H1 (cell line): ENCODE data around the gene CNNM1. TPM values are rescaled to one million over a fixed set of nuclear protein-coding genes. Genes with fewer than 3 reads are reported as not detected.

ENCODE experiments used
- CTCF ChIA-PET: fragments of 300-600 bp; sonication (Branson Sonifier 250); formaldehyde crosslinking; loops from one replicate; lab custom pipeline; 2021; ENCODE audit not compliant: partially characterized antibody; lab: Charles Lee
- POLR2A ChIA-PET: fragments of 300-600 bp; sonication (Branson Sonifier 250); formaldehyde crosslinking; loops from one replicate; lab custom pipeline; 2021; ENCODE audit warnings: inconsistent platforms; ENCODE audit not compliant: partially characterized antibody; lab: Charles Lee
- DNase-seq, 2 experiments: peaks; one replicate each; pipeline versions ENCODE4 v3.0.0 to v3.0.0-alpha.2; 2010 to 2022; ENCODE audit warnings: low spot score in 2 of 2, low read depth in 1 of 2, mixed read lengths in 1 of 2
- FAIRE-seq: peaks from 2 replicates; lab custom pipeline; 2011; peaks lifted over from hg19 to GRCh38; lab: Jason Lieb, UNC
- H2AFZ ChIP-seq: 2 replicates; pipeline ENCODE4 v1.8.1; 2012; ENCODE audit warnings: low read length, inconsistent platforms
- H2AK5ac ChIP-seq: 2 replicates; pipeline ENCODE4 v1.6.1; 2013; ENCODE audit warnings: low read depth, low read length
- H2BK120ac ChIP-seq: replicated peaks from 2 replicates; pipeline ENCODE3; 2013; ENCODE audit warnings: low read depth, low read length, inconsistent platforms
- H2BK12ac ChIP-seq: 2 replicates; pipeline ENCODE4 v1.6.1; 2013; ENCODE audit warnings: low read depth, low read length
- H2BK15ac ChIP-seq: 2 replicates; pipeline ENCODE4 v1.6.1; 2013; ENCODE audit warnings: low read length
- H2BK20ac ChIP-seq: 2 replicates; pipeline ENCODE4 v1.6.1; 2013; ENCODE audit warnings: low read length
- H2BK5ac ChIP-seq: 2 replicates; pipeline ENCODE4 v1.6.1; 2013; ENCODE audit warnings: low read depth, low read length
- H3K14ac ChIP-seq: 2 replicates; pipeline ENCODE4 v1.6.1; 2013; ENCODE audit warnings: inconsistent platforms; ENCODE audit not compliant: insufficient read length
- H3K18ac ChIP-seq: 2 replicates; pipeline ENCODE4 v1.6.1; 2013; ENCODE audit warnings: low read length; ENCODE audit errors: extremely low read depth
- H3K23ac ChIP-seq: 2 replicates; pipeline ENCODE4 v1.6.1; 2013; ENCODE audit warnings: inconsistent platforms; ENCODE audit not compliant: insufficient read length
- H3K23me2 ChIP-seq: 2 replicates; pipeline ENCODE4 v1.6.1; 2013; ENCODE audit warnings: low read depth, low read length
- H3K27ac ChIP-seq: 2 replicates; pipeline ENCODE4 v1.6.1; 2011; ENCODE audit warnings: low read depth, low read length, inconsistent platforms
- H3K27me3 ChIP-seq, 4 experiments: replicated peaks in 1 of 4; 1 replicate in 1 of 4; 2 replicates in 3 of 4; pipeline versions ENCODE4 v1.6.1 to v1.8.1; 2011 to 2013; ENCODE audit warnings: low read length in 3 of 4, mild to moderate bottlenecking in 3 of 4, inconsistent platforms in 2 of 4, mixed read lengths in 2 of 4, moderate library complexity in 1 of 4; ENCODE audit not compliant: control insufficient read depth in 3 of 4, insufficient read depth in 3 of 4; ENCODE audit errors: extremely low read depth in 1 of 4
- H3K36me3 ChIP-seq, 4 experiments: 2 replicates each; pipeline versions ENCODE4 v1.6.1 to v1.8.1; 2011 to 2013; ENCODE audit warnings: mild to moderate bottlenecking in 4 of 4, low read length in 3 of 4, moderate library complexity in 2 of 4, control low read depth in 1 of 4, inconsistent platforms in 1 of 4; ENCODE audit not compliant: insufficient read depth in 4 of 4, control insufficient read depth in 2 of 4
- H3K4ac ChIP-seq: replicated peaks from 2 replicates; pipeline ENCODE3; 2013; ENCODE audit warnings: low read length, low read depth, mixed read lengths, inconsistent platforms; ENCODE audit not compliant: insufficient read length
- H3K4me1 ChIP-seq, 4 experiments: replicated peaks in 1 of 4; 1 replicate in 1 of 4; 2 replicates in 3 of 4; pipeline versions ENCODE4 v1.6.1 to v1.8.1; 2011 to 2013; ENCODE audit warnings: low read length in 3 of 4, inconsistent platforms in 2 of 4, mixed read lengths in 1 of 4; ENCODE audit not compliant: insufficient read depth in 4 of 4, control insufficient read depth in 3 of 4
- H3K4me2 ChIP-seq, 2 experiments: 2 replicates each; pipeline versions ENCODE4 v1.6.1 to v1.8.1; 2011 to 2013; ENCODE audit warnings: low read depth in 2 of 2, low read length in 2 of 2, control low read depth in 1 of 2, inconsistent platforms in 1 of 2, mild to moderate bottlenecking in 1 of 2; ENCODE audit not compliant: insufficient read depth in 1 of 2
- H3K4me3 ChIP-seq, 4 experiments: fragments of 200-600, 300-600 bp in 1 of 4; sonication (generic), shearing (Covaris generic), sonication (Bioruptor Twin) in 1 of 4; 2 replicates each; pipeline versions ENCODE4 v1.5.1 to v1.8.1; 2011 to 2016; ENCODE audit warnings: low read length in 4 of 4, low read depth in 3 of 4, control low read depth in 2 of 4, inconsistent platforms in 2 of 4, mild to moderate bottlenecking in 2 of 4, mixed read lengths in 1 of 4, moderate library complexity in 1 of 4; ENCODE audit not compliant: insufficient read depth in 2 of 4; ENCODE audit errors: extremely low read depth in 1 of 4
- H3K56ac ChIP-seq: replicated peaks from 2 replicates; pipeline ENCODE3; 2013; ENCODE audit warnings: low read depth, mild to moderate bottlenecking, mixed read lengths, low read length, inconsistent platforms; ENCODE audit not compliant: insufficient read length
- H3K79me1 ChIP-seq: 2 replicates; pipeline ENCODE4 v1.6.1; 2013; ENCODE audit warnings: low read depth, low read length, control low read depth
- H3K79me2 ChIP-seq, 2 experiments: 2 replicates each; pipeline versions ENCODE4 v1.6.1 to v1.8.1; 2012 to 2013; ENCODE audit warnings: low read length in 2 of 2, mild to moderate bottlenecking in 2 of 2, inconsistent platforms in 1 of 2; ENCODE audit not compliant: insufficient read depth in 2 of 2, control insufficient read depth in 1 of 2
- H3K9ac ChIP-seq, 4 experiments: replicated peaks in 1 of 4; 1 replicate in 1 of 4; 2 replicates in 3 of 4; pipeline versions ENCODE4 v1.6.1 to v1.8.1; 2011 to 2013; ENCODE audit warnings: low read depth in 3 of 4, low read length in 3 of 4, control low read depth in 2 of 4, mild to moderate bottlenecking in 2 of 4, moderate library complexity in 2 of 4, inconsistent platforms in 1 of 4; ENCODE audit errors: extremely low read depth in 1 of 4
- H3K9me3 ChIP-seq, 2 experiments: 2 replicates each; pipeline versions ENCODE4 v1.6.1 to v1.8.1; 2012 to 2013; ENCODE audit warnings: mild to moderate bottlenecking in 2 of 2, moderate library complexity in 2 of 2, control low read depth in 1 of 2, inconsistent platforms in 1 of 2, low read depth in 1 of 2, low read length in 1 of 2, mixed read lengths in 1 of 2; ENCODE audit not compliant: insufficient read depth in 2 of 2
- H4K20me1 ChIP-seq, 2 experiments: replicated peaks in 1 of 2; 2 replicates each; pipeline versions ENCODE3 to v1.8.1; 2011 to 2013; ENCODE audit warnings: inconsistent platforms in 2 of 2, low read length in 2 of 2, mild to moderate bottlenecking in 1 of 2; ENCODE audit not compliant: insufficient read depth in 2 of 2, control insufficient read depth in 1 of 2
- H4K5ac ChIP-seq: 2 replicates; pipeline ENCODE4 v1.6.1; 2013; ENCODE audit warnings: low read length, low read depth, mixed read lengths, inconsistent platforms; ENCODE audit not compliant: insufficient read length
- H4K8ac ChIP-seq: 2 replicates; pipeline ENCODE4 v1.8.0; 2013; ENCODE audit warnings: mild to moderate bottlenecking, moderate library complexity, low read length, inconsistent platforms; ENCODE audit not compliant: insufficient read depth; ENCODE audit errors: extremely low read depth
- H4K91ac ChIP-seq: replicated peaks from 2 replicates; pipeline ENCODE3; 2013; ENCODE audit warnings: low read length, mixed read lengths, inconsistent platforms; ENCODE audit not compliant: insufficient read length
- BCL11A ChIP-seq, 2 experiments: IDR thresholded peaks; one replicate each; pipeline ENCODE4 v1.6.1; 2011; ENCODE audit warnings: low read depth in 2 of 2, low read length in 2 of 2, mild to moderate bottlenecking in 2 of 2
- CEBPB ChIP-seq: IDR thresholded peaks from 2 replicates; pipeline ENCODE4 v1.6.1; 2012; ENCODE audit warnings: low read depth, low read length
- EP300 ChIP-seq, 2 experiments: IDR thresholded peaks; 1 replicate in 1 of 2; 2 replicates in 1 of 2; pipeline ENCODE4 v1.6.1; 2011 to 2012; ENCODE audit warnings: low read depth in 2 of 2, low read length in 2 of 2, mild to moderate bottlenecking in 2 of 2, borderline replicate concordance in 1 of 2, inconsistent platforms in 1 of 2, moderate library complexity in 1 of 2
- EZH2 ChIP-seq: fragments of 200-600 bp; sonication (generic); IDR thresholded peaks from 2 replicates; pipeline ENCODE4 v1.7.1; 2012; ENCODE audit warnings: low read depth, mild to moderate bottlenecking, moderate library complexity, low read length, inconsistent platforms; ENCODE audit not compliant: severe bottlenecking
- JUND ChIP-seq: IDR thresholded peaks from 2 replicates; pipeline ENCODE4 v1.6.1; 2011; ENCODE audit warnings: mild to moderate bottlenecking, improper control_type of control experiment, low read length
- KDM4A ChIP-seq: IDR thresholded peaks from one replicate; pipeline ENCODE4 v1.7.1; 2012; ENCODE audit warnings: low read depth, mild to moderate bottlenecking, moderate library complexity, low read length, inconsistent platforms; ENCODE audit not compliant: severe bottlenecking
- SRF ChIP-seq: IDR thresholded peaks from 2 replicates; pipeline ENCODE4 v1.6.1; 2011; ENCODE audit warnings: mild to moderate bottlenecking, low read depth, low read length, moderate library complexity
- TEAD4 ChIP-seq: IDR thresholded peaks from 2 replicates; pipeline ENCODE4 v1.6.1; 2012; ENCODE audit warnings: low read depth, low read length, inconsistent platforms, mixed read lengths
- WGBS, 2 experiments: shearing (Covaris generic) in 1 of 2; methylation state at CpG; one replicate each; pipeline versions ENCODE4 v1.1.6 to v1.1.7; 2013 to 2015; ENCODE audit warnings: low lambda C conversion rate in 2 of 2, mixed read lengths in 2 of 2, inconsistent platforms in 1 of 2, low coverage in 1 of 2, missing lambda C conversion rate in 1 of 2; ENCODE audit not compliant: insufficient replicate concordance in 2 of 2, insufficient coverage in 1 of 2, insufficient read length in 1 of 2; ENCODE audit errors: extremely low coverage in 1 of 2, missing lambda C conversion rate in 1 of 2; 5-methylcytosine and 5-hydroxymethylcytosine counted together
- polyA plus RNA-seq, 7 experiments: library from polyadenylated mRNA; depleted of rRNA in 3 of 7; stranded (reverse) in 5 of 7; unstranded in 2 of 7; fragments of >200 nt in 5 of 7; fragments of 200-250 nt in 2 of 7; gene quantifications; 1 replicate in 5 of 7; 2 replicates in 1 of 7; 4 replicates in 1 of 7; pipeline versions ENCODE4 v1.2.1 to v1.2.3, GENCODE V29; 2011 to 2013; ENCODE audit warnings: missing spikeins in 2 of 7, mixed read lengths in 2 of 7
- total RNA-seq: library from RNA; stranded (reverse); fragmentation: NEBNext Ultra II Directional; extraction: Animal tissue kit (Norgen Biotek cat#: 25700); gene quantifications from 2 replicates; pipeline ENCODE4 v1.2.1, GENCODE V29; 2021

CNNM1 gene
- total and polyA plus RNA-seq, 2 of the 8 experiments (the other 6 are each of a cell fraction or from before 2014, with no cell fraction given) = 0.74 to 0.92 TPM

GRCh38 chr10:99403674-99404073, 74.5 kb downstream of the CNNM1 start:
- Histone ChIP-seq H2BK120ac (no peak overlapping the region), H3K27me3 (no peaks in the 10 kb centered on the region), H2BK5ac (no peak overlapping the region), H3K4me3 (no peak overlapping the region), H3K36me3 (peaks cover 2 to 53% (median 28%) of the 10 kb centered on the region in 4 experiments; a peak in 6 of 8 replicates), H4K5ac (no peak overlapping the region), H3K4me2 (no peak overlapping the region), H4K91ac (no peak overlapping the region), H2AK5ac (no peak overlapping the region), H3K56ac (no peak overlapping the region), H3K9me3 (no peaks in the 10 kb centered on the region), H3K23ac (no peak overlapping the region), H3K79me2 (no peaks in the 10 kb centered on the region), H3K23me2 (no peaks in the 10 kb centered on the region), H2BK15ac (no peak overlapping the region), H3K79me1 (peaks cover 2% of the 10 kb centered on the region; the same call in 1 of the 2 replicates), H2AFZ (no peak overlapping the region), H3K9ac (no peak overlapping the region), H4K8ac (no peak overlapping the region), H3K27ac (no peak overlapping the region), H3K4me1 (no peaks in the 10 kb centered on the region), H3K18ac (no peak overlapping the region), H4K20me1 (peaks cover 0 to 2% of the 10 kb centered on the region in 2 experiments), H3K4ac (no peak overlapping the region)
- 93 to 100% methylated on average over 1 to 9 of the region's 9 CpGs for WGBS, 2 experiments
- FAIRE-seq (no peak), DNase-seq (no peak)
- no peak for TF ChIP-seq EP300 (IDR thresholded peaks at IDR 0.05; ENCODE audit: borderline replicate concordance in 1 of 2, low read depth in 2 of 2, low read length in 2 of 2)
- no peak for TF ChIP-seq JUND
- TF ChIP-seq KDM4A = no peak
- TF ChIP-seq TEAD4 = no peak
- no peak for TF ChIP-seq SRF
- TF ChIP-seq BCL11A (IDR thresholded peaks at IDR 0.05; ENCODE audit: low read depth in 2 of 2, low read length in 2 of 2) = no peak
- no peak for TF ChIP-seq EZH2
- TF ChIP-seq CEBPB = no peak
- TF ChIP-seq, all 59 proteins: peak for 0
- ChIA-PET POLR2A (interaction anchor here (1.2 to 1.4 kb wide), 3 partner anchors 9 to 256 kb away, joined by 3 to 4 read pairs (median 3); partner anchors contain the start of genes ENTPD7 and GOT1), CTCF (interaction anchor here (0.5 to 1.7 kb wide), 5 partner anchors 9 to 612 kb away, joined by 3 to 8 read pairs (median 4); no protein-coding TSS in a partner anchor)
- H3K14ac ChIP-seq = no peak overlapping the region
- no peak overlapping the region for H2BK12ac ChIP-seq
- H2BK20ac ChIP-seq = no peak overlapping the region
